ENCODE data around the gene AANAT. TPM values are rescaled to one million over a fixed set of nuclear protein-coding genes. Genes with fewer than 3 reads are reported as not detected.

Gene AANAT
- total RNA-seq, 1 donor from 2014 or later: not detected

DNA sequence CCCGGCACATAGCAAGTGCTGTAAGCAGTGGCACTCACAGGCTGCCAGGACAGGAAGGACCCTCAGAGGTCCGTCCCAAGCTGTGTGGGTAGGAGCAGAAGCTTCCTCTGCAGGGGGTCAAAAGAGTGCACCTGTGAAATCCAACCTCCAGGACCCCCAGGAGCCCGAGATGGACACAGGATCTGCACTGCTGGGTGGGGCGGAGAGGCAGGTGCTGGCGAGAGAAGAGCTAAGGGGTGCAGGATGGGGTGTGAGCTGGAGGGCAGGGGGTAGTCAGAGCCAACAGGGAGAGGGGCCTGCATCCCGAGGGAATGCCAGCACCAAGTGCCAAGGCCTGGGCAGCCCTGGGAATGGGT lies 650 bp upstream of the AANAT start:
- no peak for FAIRE-seq
- no peak for DNase-seq (ENCODE audit: low spot score in 2 of 2)

DNA sequence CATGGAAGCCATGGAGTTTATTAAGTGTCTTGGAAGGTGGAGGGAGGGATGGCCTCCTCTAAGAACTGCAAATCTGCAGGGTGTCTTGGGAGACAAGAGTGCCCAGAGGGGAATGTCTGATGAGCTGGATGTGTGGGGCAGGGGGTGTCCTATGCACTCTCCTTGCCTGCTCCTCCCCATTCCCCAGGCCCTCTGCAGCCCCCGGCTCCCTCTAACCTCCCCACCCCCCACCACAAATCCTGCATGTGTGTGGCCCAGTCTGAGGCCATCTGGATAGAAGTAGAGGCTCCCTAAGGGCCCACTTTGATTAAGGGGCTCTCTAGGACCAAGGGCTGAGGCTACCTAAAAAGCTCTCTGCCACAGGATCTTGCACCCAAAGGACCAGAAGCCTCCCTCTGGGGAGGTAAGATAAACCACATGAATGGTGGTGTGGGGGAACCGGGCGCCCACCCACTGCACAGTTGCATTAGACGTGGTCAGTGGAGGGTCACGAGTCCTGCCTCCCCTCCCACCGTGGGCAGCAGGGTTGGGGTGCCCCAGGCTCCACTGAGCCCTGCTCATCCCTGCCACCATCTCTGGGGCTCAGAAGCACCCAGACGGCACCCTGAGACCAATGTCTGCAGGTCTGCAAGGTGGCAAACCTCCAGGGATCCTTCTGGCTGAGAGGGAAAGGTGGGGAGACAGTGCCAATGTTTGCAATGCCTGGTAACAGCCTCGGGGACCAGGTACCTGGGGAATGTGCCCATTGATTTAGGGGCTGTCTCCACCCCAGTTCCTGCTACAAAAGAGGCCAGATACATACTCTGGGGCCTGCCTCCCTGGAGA lies 618 bp downstream of the AANAT start:
- DNase-seq (ENCODE audit: low spot score in 2 of 2) (no peak), FAIRE-seq (no peak)

DNA sequence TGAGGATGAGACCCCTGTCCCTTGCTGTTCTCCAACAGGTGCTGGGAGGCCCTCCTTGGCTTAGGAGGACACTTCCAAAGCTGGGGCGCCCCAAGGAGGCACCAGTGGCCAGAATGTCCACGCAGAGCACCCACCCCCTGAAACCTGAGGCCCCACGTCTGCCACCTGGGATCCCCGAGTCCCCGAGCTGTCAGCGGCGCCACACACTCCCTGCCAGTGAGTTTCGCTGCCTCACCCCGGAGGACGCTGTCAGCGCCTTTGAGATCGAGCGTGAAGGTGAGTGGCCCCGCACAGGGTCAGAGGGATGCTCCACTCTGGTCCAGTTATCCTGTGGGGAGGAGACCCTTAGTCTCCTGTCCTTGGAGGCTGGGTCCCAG lies 1.2 kb downstream of the AANAT start:
- FAIRE-seq (no peak), DNase-seq (ENCODE audit: low spot score in 2 of 2) (no peak)

DNA sequence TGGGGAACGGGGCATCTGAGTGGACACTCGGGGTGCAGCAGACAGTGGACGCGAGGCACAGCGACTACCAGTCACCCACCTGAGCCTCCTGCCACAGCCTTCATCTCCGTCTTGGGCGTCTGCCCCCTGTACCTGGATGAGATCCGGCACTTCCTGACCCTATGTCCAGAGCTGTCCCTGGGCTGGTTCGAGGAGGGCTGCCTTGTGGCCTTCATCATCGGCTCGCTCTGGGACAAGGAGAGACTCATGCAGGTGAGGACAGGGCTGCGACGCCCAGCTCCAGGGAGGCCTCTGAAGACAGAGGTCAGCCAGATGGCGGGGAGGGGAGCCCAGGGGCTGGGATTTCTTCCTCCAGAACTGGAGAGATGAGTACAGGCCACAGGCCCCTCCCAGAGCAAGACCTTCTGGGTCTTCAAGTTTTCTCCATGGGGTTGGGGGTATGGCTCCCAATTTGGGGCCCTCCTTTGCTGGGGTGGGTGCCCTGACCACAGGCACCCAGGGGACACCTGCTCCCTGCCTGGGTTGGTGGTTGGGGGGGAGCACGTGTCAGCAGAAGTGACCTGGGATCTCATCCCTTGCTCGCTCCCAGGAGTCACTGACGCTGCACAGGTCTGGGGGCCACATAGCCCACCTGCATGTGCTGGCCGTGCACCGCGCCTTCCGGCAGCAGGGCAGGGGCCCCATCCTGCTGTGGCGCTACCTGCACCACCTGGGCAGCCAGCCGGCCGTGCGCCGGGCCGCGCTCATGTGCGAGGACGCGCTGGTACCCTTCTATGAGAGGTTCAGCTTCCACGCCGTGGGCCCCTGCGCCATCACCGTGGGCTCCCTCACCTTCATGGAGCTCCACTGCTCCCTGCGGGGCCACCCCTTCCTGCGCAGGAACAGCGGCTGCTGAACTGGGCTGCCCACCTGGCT lies 1.9 kb downstream of the AANAT start:
- FAIRE-seq (no peak), DNase-seq (ENCODE audit: low spot score in 2 of 2) (no peak)

DNA sequence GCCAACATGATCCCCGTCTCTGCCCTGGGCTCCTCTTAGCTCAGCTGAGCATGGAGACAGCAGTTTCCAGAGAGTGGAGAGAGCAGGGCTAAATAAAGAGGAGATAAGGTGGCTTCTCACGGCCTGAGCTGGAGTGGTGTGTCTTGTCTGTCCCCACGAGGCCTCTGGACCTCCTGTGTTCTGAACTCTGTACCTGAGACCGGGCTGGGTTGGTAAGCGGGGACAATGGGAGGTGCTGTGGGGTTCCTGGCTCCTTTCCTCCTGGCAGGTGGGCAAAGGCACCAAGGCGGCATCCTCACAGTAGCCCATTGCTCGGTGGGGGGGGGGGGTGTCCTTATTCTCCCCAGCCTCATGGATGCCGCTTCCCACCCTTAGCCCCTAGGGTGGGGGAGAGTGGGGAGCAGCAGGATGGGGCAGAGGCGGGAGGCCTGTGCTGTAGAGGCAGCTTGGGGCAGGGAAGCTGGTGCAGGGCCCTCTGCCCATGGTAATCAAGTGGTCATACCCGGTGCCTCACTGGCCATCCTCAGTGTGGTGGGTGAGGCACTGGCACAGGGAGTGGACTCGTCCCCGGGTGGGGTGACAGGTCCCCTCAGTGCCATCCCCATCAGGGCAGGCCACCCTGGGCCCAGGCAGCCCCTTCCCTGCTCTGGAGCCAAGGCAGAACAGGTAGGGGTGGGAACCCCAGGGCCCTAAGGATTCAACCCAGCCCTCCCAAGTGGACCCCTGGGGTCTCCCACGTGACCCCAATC lies 2.8 kb downstream of the AANAT start:
- DNase-seq (ENCODE audit: low spot score in 2 of 2) (no peak), FAIRE-seq (no peak)

DNA sequence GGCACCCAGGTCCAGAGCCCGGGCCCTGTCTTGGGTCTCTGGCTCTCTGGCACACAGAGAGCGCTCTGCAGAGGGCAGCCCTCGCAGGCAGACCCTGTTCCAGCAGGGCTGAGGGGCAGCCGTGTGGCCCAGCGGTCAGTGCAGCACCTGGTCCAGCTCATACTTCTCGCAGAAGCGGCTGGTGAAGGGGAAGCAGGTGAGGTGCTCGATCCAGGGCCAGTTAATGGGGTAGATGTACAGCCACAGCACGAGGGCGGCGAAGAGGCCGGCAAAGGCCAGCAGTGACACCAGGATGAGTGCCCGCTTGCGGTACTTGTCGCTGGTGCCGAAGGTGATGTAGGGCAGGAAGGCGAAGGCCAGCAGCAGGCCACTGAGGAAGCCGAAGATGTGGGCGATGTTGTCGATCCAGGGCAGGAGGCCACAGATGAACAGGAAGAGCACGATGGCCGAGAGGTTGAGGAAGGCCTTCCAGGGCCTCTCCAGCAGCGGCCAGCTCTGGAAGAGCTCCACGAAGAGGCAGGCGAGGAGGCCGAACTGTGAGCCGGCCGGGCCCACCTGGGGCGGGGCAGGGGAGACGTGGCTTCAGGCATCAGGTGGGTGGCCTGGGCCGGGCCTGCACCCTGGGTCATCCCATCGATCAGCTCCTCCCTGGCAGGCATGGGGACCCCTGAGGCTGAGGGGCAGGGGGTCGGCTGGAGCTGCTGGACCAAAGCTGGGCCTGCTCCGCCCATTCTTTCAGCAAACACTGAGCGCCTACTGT lies 4.3 kb downstream of the AANAT start:
- FAIRE-seq (no peak), DNase-seq (ENCODE audit: low spot score in 2 of 2) (no peak)

DNA sequence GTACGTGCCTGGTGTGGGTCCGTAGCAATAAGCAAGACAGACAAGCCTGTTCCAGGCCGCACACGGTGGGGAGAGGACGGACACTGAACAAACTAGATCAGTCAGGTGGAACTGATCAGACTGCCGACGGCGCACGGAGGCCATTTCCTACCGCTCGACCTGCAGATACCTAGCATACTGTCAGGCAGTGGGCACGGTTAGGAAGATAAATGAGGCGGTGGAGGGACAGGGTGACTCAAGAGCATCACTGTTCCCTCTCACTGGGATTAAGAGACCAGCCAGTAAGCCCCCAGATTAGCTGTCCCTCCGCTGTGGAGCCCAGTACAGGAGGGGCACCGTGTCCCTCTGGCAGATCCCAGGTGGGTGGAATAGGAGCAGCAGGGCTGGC lies 4.8 kb downstream of the AANAT start:
- FAIRE-seq (no peak), DNase-seq (ENCODE audit: low spot score in 2 of 2) (no peak)

DNA sequence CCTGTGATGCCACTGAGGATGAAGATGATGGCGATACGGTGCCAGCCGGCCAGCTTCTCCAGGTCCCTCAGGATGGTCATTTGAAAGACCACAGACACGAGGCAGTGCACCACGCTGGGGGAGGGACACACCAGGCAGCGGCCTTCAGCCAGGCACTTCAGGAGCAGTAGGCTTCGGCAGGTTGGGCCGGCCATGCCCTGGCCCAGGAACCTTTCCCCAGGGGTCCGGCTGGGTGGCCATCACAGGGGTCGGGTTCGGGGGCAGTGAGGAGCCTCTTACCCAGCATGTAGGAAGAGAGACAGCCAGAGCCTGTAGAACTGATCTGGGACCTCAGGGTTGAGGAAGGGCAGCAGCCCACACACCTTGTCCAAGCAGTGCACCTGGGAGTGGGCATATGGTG lies 5.3 kb downstream of the AANAT start:
- no peak for DNase-seq (ENCODE audit: low spot score in 2 of 2)
- FAIRE-seq: no peak

DNA sequence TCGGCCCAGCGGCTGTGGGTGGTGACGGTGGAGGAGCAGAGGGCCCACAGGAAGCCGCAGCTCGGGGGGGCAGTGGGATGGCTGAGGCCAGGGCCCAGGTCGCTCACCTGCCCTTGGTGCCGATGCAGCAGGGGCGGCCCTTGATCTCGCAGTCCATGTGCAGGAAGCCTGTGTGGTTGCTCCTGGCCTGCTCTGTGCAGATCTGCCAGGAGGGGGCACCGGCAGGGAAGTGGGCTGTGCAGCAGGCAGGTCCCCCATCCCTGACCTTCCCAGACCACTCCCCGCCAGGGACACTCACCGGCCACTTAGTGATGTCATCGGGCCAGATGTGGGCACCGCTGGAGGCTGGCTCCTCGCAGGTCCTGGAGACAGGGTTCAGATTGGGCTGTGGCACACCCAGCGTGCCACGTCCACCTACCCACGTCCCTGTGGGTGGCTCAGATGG lies 6.2 kb downstream of the AANAT start:
- FAIRE-seq: no peak
- no peak for DNase-seq (ENCODE audit: low spot score in 2 of 2)

DNA sequence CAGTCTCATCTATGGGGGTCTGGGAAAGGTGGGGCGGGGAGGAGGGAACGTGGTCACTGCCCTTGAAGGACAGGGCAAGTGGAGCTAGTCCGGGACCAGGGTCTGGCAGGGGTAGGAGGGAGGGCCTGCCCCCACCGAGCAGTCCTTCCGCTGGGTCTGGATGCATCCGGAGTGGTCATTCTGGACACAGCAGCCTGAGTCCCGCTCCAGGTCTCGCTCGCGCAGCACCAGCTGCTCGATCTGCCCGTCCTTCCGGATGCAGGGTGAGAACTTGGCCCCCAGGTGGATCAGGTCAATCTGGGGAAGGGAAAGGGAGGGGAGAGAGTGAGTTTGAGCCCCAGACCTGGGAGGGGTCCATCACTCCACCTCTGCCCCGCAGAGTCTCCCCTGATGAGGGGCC lies 6.8 kb downstream of the AANAT start:
- DNase-seq (ENCODE audit: low spot score in 2 of 2): no peak
- FAIRE-seq: no peak

DNA sequence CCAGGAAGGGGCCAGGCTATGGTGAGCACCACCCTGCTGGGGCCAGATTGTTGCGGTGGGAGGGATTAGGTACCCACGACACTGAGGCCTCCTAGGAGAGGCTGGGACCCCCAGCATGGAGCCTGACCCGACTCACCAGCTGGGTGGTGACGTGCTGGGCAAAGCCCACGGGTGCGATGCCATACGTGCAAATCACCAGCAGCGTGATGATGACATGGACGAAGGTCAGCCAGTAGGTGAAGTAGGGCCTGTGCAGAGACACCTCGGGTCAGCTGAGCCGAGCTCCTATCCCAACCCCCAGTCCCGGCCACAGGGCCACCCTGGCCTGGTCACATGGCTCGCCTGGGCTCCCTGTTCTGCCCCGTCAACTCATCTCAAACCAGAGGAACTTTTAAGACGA lies 7.5 kb downstream of the AANAT start:
- no peak for FAIRE-seq

DNA sequence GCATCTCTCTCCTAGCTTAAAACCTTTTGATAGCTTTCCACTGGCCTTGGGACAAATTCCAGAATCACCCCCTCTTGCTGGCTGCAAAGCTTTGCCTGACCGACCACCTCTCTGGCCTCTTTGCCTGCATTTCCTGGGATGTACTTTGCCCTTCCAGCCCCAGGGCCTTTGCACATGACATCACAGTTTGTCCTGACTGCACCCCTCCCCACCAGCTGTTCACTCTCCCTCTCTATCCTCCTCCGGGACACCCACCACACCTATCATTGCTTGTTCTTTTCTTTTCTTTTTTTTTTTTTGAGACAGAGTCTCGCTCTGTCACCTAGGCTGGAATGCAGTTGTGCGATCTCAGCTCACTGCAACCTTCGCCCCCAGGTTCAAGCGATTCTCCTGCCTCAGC lies 7.9 kb downstream of the AANAT start:
- DNase-seq (ENCODE audit: low spot score in 2 of 2) (no peak), FAIRE-seq (no peak)

More for the DNA sequence above, 7.5 kb downstream of the AANAT start:
- DNase-seq (ENCODE audit: low spot score in 2 of 2): no peak

DNA sequence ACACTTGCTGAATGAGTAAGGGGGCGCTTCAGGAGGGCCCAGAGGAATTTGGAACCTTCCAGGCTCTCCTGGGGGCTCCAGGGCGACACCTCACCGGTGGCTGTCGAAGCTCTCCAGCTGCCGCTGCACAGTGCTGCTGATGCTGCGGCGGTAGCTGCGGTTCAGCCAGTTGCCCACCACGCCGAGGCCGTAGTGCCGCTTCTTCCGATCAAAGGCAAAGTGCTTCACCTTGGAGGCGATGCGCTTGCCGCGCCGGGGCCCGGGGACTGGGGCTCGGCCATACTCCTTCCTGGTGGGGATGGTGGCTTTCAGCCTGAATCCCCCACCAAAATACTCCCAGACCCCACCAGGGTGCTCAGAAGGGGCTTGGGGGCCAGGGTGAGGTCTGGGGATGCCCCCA lies 9.3 kb downstream of the AANAT start:
- FAIRE-seq: no peak
- no peak for DNase-seq (ENCODE audit: low spot score in 2 of 2)

DNA sequence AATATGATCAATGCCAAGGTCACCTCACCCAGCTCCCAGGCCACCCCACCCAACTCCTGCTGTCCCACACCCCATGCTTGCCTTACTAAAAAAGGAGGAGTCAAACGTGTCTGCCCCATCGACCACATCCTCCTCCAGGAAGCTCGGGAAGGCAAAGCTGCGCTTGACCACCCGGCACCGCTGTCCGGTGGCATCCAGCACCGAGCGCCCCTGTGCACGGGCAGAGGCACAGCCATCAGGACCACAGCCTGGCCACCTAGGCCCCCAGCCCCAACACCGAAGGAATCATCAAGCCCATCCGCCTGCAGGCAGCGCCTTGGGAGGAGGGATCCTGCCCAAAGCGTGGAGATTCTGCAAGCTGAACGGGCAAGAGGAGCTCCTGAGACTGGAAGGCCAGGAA lies 10.2 kb downstream of the AANAT start:
- FAIRE-seq (no peak), DNase-seq (ENCODE audit: low spot score in 2 of 2) (no peak)

DNA sequence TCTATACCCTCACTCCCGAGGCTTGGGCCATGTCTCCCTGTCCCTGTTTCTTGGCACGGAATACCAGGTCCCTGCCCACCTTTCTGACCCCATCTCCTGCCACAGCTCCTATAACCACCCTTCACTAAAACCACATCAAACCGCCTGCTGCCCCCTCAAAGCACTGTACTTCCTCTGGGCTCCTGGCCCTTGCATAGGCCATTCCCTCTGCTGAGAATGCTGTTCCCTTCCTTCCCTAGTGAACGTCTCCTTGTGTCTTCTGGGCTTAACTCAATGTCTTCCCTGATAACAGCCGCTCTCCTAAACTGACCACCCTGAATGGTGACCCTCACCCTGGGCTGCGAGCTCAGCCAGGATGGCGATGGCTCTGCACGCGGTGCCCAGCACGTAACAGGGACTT lies 10.7 kb downstream of the AANAT start:
- no peak for FAIRE-seq
- DNase-seq (ENCODE audit: low spot score in 2 of 2): no peak

DNA sequence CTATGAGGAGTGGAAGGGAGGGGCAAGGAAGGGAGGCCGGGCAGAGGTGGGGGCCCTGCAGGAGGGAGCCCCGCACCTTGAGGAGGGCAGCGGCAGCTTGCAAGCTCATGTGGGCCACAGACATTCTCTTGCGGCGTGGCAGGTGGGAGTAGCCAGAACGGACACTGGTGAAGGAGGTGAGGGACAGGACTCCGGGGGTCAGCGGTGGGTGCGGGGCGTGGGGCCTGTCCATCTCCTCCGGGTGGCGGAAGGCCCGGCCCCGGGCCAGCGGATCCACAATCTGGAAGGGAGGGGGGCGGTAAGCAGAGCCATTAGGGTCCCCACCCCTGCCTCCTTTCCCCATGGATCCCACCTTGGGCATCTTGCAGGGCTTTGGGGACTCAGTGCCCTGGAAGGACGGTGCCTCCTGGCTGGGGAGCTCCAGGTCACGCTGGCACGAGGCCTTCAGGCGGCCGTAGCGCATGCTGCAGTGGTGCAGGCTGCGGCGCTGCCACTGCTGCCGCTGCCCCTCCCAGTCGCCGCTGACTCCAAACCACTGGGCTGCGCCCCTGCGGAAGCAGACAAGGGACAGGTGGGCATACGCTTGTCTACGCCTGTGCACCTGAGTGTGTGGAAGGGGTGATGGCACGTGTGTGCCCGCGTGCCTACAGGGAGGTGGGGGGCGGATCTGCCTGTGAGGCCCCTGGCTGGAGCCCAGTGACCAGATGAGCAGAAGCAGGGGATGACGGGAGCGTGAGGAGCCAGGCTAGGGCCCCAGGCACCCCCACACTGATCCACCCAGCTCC lies 11.5 kb downstream of the AANAT start:
- FAIRE-seq: no peak
- DNase-seq (ENCODE audit: low spot score in 2 of 2): no peak

DNA sequence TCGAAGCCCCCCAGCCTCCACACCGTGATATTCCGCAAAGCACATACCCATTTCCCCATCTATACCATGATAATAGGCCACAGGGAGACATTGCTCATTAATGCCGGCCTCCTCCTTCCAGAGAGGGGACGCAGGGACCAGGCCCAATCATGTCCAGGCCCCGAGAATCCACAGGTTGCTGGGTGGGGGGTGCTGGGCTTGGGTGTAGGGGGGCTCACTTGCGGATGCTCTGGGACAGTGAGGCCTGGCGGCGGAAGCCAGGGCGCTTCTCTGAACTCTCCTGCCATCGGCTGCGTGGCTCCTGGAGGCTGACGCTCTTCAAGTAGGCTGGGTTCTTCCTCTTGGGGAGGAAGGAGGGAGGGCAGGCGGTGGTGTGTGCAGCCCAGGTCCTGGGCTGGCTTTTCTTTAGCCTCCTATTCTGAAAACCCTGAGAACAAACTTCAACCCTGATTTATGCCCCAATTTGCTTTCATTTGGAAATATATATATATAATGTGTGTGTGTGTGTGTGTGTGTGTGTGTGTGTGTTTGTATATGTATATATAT lies 12.2 kb downstream of the AANAT start:
- DNase-seq (ENCODE audit: low spot score in 2 of 2): no peak
- no peak for FAIRE-seq

DNA sequence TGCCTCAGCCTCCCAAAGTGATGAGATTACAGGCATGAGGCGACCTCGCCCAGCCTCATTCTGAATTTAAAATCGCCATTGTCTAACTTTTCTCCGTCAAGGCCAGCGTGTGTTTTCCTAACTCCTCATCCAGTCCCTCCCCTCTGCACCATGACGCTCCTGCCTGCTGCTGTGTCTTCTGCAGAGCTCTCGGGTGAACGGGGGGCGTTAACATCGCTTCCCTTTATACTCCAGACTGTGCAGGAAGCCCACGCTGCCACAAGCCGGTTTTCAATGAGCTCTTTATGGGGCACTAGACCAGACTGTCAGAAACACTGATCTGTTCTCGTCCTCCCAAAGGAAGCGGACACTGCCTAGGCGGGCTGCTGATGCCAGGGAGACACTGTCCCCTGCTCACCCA lies 13.2 kb downstream of the AANAT start:
- FAIRE-seq: no peak
- no peak for DNase-seq (ENCODE audit: low spot score in 2 of 2)

DNA sequence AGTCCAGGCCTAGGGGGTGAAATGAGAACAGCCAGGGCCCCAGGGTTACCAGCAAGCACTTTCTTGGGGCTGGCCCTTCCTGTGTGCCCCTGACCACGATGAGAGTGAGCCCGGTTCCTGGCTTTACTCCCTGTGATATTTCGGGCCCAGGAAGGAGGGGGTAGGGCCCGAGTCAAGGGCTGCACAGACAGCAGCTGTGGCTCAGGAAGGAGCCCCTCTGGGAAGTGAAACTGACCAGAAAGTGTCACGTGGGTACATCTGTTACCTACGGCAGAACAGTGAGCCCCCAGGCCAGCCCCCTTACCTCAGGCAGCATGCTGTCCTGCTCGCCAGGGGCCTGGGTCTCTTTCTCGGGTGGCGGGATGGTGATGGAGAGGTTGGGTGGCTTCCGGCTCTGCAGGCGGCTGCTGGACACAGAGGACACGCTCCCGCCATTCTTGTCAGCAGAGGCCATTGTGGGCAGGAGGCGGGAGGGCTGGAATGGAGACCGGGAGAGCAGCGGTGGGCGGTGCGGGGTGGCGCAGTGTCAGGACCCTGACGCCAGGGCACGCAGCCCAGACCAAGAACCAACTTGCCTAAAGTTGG lies 13.8 kb downstream of the AANAT start:
- DNase-seq (ENCODE audit: low spot score in 2 of 2): no peak
- no peak for FAIRE-seq

Measured in frontal cortex (tissue), 4 donors.